ENCODE results near the gene NDUFS6.
"Not testable (repeated sequence)": the region's sequence is repeated elsewhere in the genome, so short reads cannot be mapped to it uniquely, and the experiment has no call there.

The NDUFS6 gene

GRCh38 chr5:1784197-1785050, 16.8 kb upstream of the NDUFS6 start:
- H3K4me1 Mint-ChIP-seq = peaks cover 17% of the 10 kb centered on the region
- no peak for DNase-seq
- H3K27me3 Mint-ChIP-seq = peaks cover 42% of the 10 kb centered on the region
- no peaks in the 10 kb centered on the region for H3K9me3 Mint-ChIP-seq
- no peak overlapping the region for H3K27ac Mint-ChIP-seq
- no peaks in the 10 kb centered on the region for H3K36me3 Mint-ChIP-seq
- H3K4me3 Mint-ChIP-seq = no peak overlapping the region
- CTCF ChIA-PET = no interaction called here

GRCh38 chr5:1785062-1785461, 16.1 kb upstream of the NDUFS6 start:
- H3K36me3 Mint-ChIP-seq = no peaks in the 10 kb centered on the region
- no peak overlapping the region for H3K4me3 Mint-ChIP-seq
- CTCF ChIA-PET = no interaction called here

GRCh38 chr5:1785984-1786383, 15.2 kb upstream of the NDUFS6 start:
- Mint-ChIP-seq H3K36me3 (no peaks in the 10 kb centered on the region), H3K9me3 (no peaks in the 10 kb centered on the region), H3K4me3 (no peak overlapping the region), H3K27me3 (peaks cover 42% of the 10 kb centered on the region), H3K27ac (no peak overlapping the region), H3K4me1 (peaks cover 31% of the 10 kb centered on the region)
- DNase-seq = no peak
- CTCF ChIA-PET = no interaction called here

More at GRCh38 chr5:1785062-1785461, 16.1 kb upstream of the NDUFS6 start:
- peaks cover 42% of the 10 kb centered on the region for H3K27me3 Mint-ChIP-seq
- no peak for DNase-seq
- peaks cover 23% of the 10 kb centered on the region for H3K4me1 Mint-ChIP-seq
- no peak overlapping the region for H3K27ac Mint-ChIP-seq
- H3K9me3 Mint-ChIP-seq = no peaks in the 10 kb centered on the region

- CTCF ChIA-PET = no interaction called here
- Mint-ChIP-seq H3K27ac (no peak overlapping the region), H3K4me1 (peaks cover 39% of the 10 kb centered on the region), H3K9me3 (no peaks in the 10 kb centered on the region), H3K4me3 (no peak overlapping the region), H3K27me3 (peaks cover 40% of the 10 kb centered on the region), H3K36me3 (no peaks in the 10 kb centered on the region)
- DNase-seq = peak; percentile 10
Measured at GRCh38 chr5:1786621-1787471, 14.4 kb upstream of the NDUFS6 start.

GRCh38 chr5:1787472-1788047, 13.6 kb upstream of the NDUFS6 start:
- H3K36me3 Mint-ChIP-seq = peaks cover 3% of the 10 kb centered on the region
- H3K27ac Mint-ChIP-seq = no peak overlapping the region
- CTCF ChIA-PET = no interaction called here
- no peak for DNase-seq
- peaks cover 44% of the 10 kb centered on the region for H3K4me1 Mint-ChIP-seq
- no peak overlapping the region for H3K4me3 Mint-ChIP-seq
- H3K27me3 Mint-ChIP-seq = peaks cover 33% of the 10 kb centered on the region
- no peaks in the 10 kb centered on the region for H3K9me3 Mint-ChIP-seq

- peaks cover 8% of the 10 kb centered on the region for H3K36me3 Mint-ChIP-seq
- H3K4me1 Mint-ChIP-seq = peaks cover 44% of the 10 kb centered on the region
- no peak overlapping the region for H3K27ac Mint-ChIP-seq
- CTCF ChIA-PET = no interaction called here
- peaks cover 3% of the 10 kb centered on the region for H3K9me3 Mint-ChIP-seq
- H3K4me3 Mint-ChIP-seq = no peak overlapping the region
- DNase-seq = no peak
- H3K27me3 Mint-ChIP-seq = peaks cover 27% of the 10 kb centered on the region
Measured at GRCh38 chr5:1788200-1788599, 13.0 kb upstream of the NDUFS6 start.

GRCh38 chr5:1788828-1789227, 12.4 kb upstream of the NDUFS6 start:
- DNase-seq = no peak
- CTCF ChIA-PET = no interaction called here
- peaks cover 8% of the 10 kb centered on the region for H3K36me3 Mint-ChIP-seq
- no peak overlapping the region for H3K27ac Mint-ChIP-seq
- peaks cover 23% of the 10 kb centered on the region for H3K27me3 Mint-ChIP-seq
- H3K4me3 Mint-ChIP-seq = no peak overlapping the region
- peaks cover 3% of the 10 kb centered on the region for H3K9me3 Mint-ChIP-seq
- H3K4me1 Mint-ChIP-seq = peaks cover 50% of the 10 kb centered on the region

- H3K36me3 Mint-ChIP-seq, DNase-seq, CTCF ChIA-PET, H3K4me3 Mint-ChIP-seq, H3K9me3 Mint-ChIP-seq: not testable (repeated sequence)
- Mint-ChIP-seq H3K4me1 (peaks cover 54% of the 10 kb centered on the region), H3K27ac (peak overlapping the region; percentile 26), H3K27me3 (peaks cover 18% of the 10 kb centered on the region)
Measured at GRCh38 chr5:1789438-1789833, 11.8 kb upstream of the NDUFS6 start.

- CTCF ChIA-PET = no interaction called here
- Mint-ChIP-seq H3K27ac (peak overlapping the region; percentile 62), H3K36me3 (peaks cover 8% of the 10 kb centered on the region), H3K4me1 (peaks cover 56% of the 10 kb centered on the region), H3K4me3 (no peak overlapping the region), H3K9me3 (peaks cover 3% of the 10 kb centered on the region), H3K27me3 (peaks cover 13% of the 10 kb centered on the region)
- DNase-seq = no peak
Measured at GRCh38 chr5:1789834-1790471, 11.3 kb upstream of the NDUFS6 start.

GRCh38 chr5:1791176-1791575, 10.0 kb upstream of the NDUFS6 start:
- H3K27ac Mint-ChIP-seq = peak overlapping the region; percentile 99

GRCh38 chr5:1792842-1793266, 8.4 kb upstream of the NDUFS6 start:
- H3K27me3 Mint-ChIP-seq = peaks cover 3% of the 10 kb centered on the region
- H3K36me3 Mint-ChIP-seq = peaks cover 22% of the 10 kb centered on the region
- H3K27ac Mint-ChIP-seq = peak overlapping the region; percentile 99
- peaks cover 3% of the 10 kb centered on the region for H3K9me3 Mint-ChIP-seq
- CTCF ChIA-PET = interaction anchor here (0.9 kb wide), 1 partner anchor 11 kb away, joined by 3 read pairs; no protein-coding TSS in a partner anchor
- DNase-seq = peak; percentile 85
- peak overlapping the region; percentile 65 for H3K4me3 Mint-ChIP-seq
- peaks cover 69% of the 10 kb centered on the region for H3K4me1 Mint-ChIP-seq

More at GRCh38 chr5:1791176-1791575, 10.0 kb upstream of the NDUFS6 start:
- DNase-seq = no peak
- H3K4me1 Mint-ChIP-seq = peaks cover 61% of the 10 kb centered on the region
- peaks cover 11% of the 10 kb centered on the region for H3K36me3 Mint-ChIP-seq
- no peak overlapping the region for H3K4me3 Mint-ChIP-seq
- CTCF ChIA-PET = no interaction called here
- peaks cover 3% of the 10 kb centered on the region for H3K9me3 Mint-ChIP-seq
- peaks cover 3% of the 10 kb centered on the region for H3K27me3 Mint-ChIP-seq

- H3K4me3 Mint-ChIP-seq = peak overlapping the region; percentile 65
- H3K9me3 Mint-ChIP-seq = peaks cover 3% of the 10 kb centered on the region
Measured at GRCh38 chr5:1793301-1793740, 7.9 kb upstream of the NDUFS6 start.

GRCh38 chr5:1793966-1794900, 7.0 kb upstream of the NDUFS6 start:
- Mint-ChIP-seq H3K4me3 (no peak overlapping the region), H3K9me3 (peaks cover 3% of the 10 kb centered on the region), H3K27ac (peak overlapping the region; percentile 99), H3K27me3 (no peaks in the 10 kb centered on the region), H3K36me3 (peaks cover 31% of the 10 kb centered on the region), H3K4me1 (peaks cover 73% of the 10 kb centered on the region)
- CTCF ChIA-PET = no interaction called here
- DNase-seq = no peak

More at GRCh38 chr5:1793301-1793740, 7.9 kb upstream of the NDUFS6 start:
- Mint-ChIP-seq H3K4me1 (peaks cover 73% of the 10 kb centered on the region), H3K36me3 (peaks cover 25% of the 10 kb centered on the region), H3K27me3 (peaks cover 3% of the 10 kb centered on the region), H3K27ac (peak overlapping the region; percentile 99)
- CTCF ChIA-PET = interaction anchor here (0.9 kb wide), 1 partner anchor 10 kb away, joined by 3 read pairs; no protein-coding TSS in a partner anchor
- peak; percentile 28 for DNase-seq
